ENCODE results near the gene SNRNP48.

- TF ChIP-seq EZH2phosphoT487 (IDR thresholded peaks at IDR 0.05; ENCODE audit: borderline replicate concordance, low read depth) = no peak
- no peak for TF ChIP-seq CTCF (IDR thresholded peaks at IDR 0.05)
Observed at GRCh38 chr6:7569082-7569481, 20.9 kb upstream of the SNRNP48 start.

Data from SK-N-SH (cell line).